SK-N-SH treated with all-trans-retinoic acid at 6 μM for 48 hours (cell line): Measurements from ENCODE around the gene IGF1R.

Source experiments
- CREB5 ChIP-seq: fragments of 250-450 bp; sonication (Bioruptor Pico); IDR thresholded peaks from 2 replicates; pipeline ENCODE4 v1.5.1; 2020; ENCODE audit warnings: low read depth, mild to moderate bottlenecking, moderate library complexity
- CSDC2 ChIP-seq: fragments of 250-450 bp; sonication (Bioruptor Pico); IDR thresholded peaks from 2 replicates; pipeline ENCODE4 v1.5.0; 2020; ENCODE audit warnings: mild to moderate bottlenecking, moderate library complexity
- ESRRG ChIP-seq: fragments of 250-450 bp; sonication (Bioruptor Pico); IDR thresholded peaks from 2 replicates; pipeline ENCODE4 v1.6.1; 2021; ENCODE audit warnings: mild to moderate bottlenecking
- SNAI2 ChIP-seq: fragments of 250-450 bp; sonication (Bioruptor Pico); IDR thresholded peaks from 2 replicates; pipeline ENCODE4 v1.5.0; 2020; ENCODE audit warnings: mild to moderate bottlenecking, moderate library complexity
- ZC3H10 ChIP-seq: fragments of 250-450 bp; sonication (Bioruptor Pico); IDR thresholded peaks from 2 replicates; pipeline ENCODE4 v1.5.1; 2021; ENCODE audit warnings: mild to moderate bottlenecking, moderate library complexity
- ZNF70 ChIP-seq: fragments of 450-650 bp; formaldehyde crosslinking; IDR thresholded peaks from 2 replicates; pipeline ENCODE4 v1.5.0; 2020; ENCODE audit warnings: mild to moderate bottlenecking, moderate library complexity
- ZNF8 ChIP-seq: fragments of 450-650 bp; formaldehyde crosslinking; IDR thresholded peaks from 2 replicates; pipeline ENCODE4 v1.5.0; 2020; ENCODE audit warnings: mild to moderate bottlenecking, moderate library complexity
- TF ChIP-seq, protein P1 (sequence below): fragments of 250-450 bp; sonication (Bioruptor Pico); IDR thresholded peaks from 2 replicates; pipeline ENCODE4 v1.5.0; 2020; ENCODE audit warnings: mild to moderate bottlenecking, moderate library complexity
- TF ChIP-seq, protein P2 (sequence below): fragments of 250-450 bp; sonication (Bioruptor Pico); IDR thresholded peaks from 2 replicates; pipeline ENCODE4 v1.8.0; 2020; ENCODE audit warnings: mild to moderate bottlenecking, moderate library complexity, borderline replicate concordance
- TF ChIP-seq, protein P3 (sequence below): fragments of 250-450 bp; sonication (Bioruptor Pico); IDR thresholded peaks from 2 replicates; pipeline ENCODE4 v1.5.1; 2021; ENCODE audit warnings: mild to moderate bottlenecking, moderate library complexity

- TF ChIP-seq, protein P1, sequence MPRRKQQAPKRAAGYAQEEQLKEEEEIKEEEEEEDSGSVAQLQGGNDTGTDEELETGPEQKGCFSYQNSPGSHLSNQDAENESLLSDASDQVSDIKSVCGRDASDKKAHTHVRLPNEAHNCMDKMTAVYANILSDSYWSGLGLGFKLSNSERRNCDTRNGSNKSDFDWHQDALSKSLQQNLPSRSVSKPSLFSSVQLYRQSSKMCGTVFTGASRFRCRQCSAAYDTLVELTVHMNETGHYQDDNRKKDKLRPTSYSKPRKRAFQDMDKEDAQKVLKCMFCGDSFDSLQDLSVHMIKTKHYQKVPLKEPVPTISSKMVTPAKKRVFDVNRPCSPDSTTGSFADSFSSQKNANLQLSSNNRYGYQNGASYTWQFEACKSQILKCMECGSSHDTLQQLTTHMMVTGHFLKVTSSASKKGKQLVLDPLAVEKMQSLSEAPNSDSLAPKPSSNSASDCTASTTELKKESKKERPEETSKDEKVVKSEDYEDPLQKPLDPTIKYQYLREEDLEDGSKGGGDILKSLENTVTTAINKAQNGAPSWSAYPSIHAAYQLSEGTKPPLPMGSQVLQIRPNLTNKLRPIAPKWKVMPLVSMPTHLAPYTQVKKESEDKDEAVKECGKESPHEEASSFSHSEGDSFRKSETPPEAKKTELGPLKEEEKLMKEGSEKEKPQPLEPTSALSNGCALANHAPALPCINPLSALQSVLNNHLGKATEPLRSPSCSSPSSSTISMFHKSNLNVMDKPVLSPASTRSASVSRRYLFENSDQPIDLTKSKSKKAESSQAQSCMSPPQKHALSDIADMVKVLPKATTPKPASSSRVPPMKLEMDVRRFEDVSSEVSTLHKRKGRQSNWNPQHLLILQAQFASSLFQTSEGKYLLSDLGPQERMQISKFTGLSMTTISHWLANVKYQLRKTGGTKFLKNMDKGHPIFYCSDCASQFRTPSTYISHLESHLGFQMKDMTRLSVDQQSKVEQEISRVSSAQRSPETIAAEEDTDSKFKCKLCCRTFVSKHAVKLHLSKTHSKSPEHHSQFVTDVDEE (CRISPR knock-in tag): no peak
- TF ChIP-seq SNAI2 (no peak), CREB5 (CRISPR knock-in tag) (no peak), ZC3H10 (CRISPR knock-in tag) (no peak), ZNF8 (CRISPR knock-in tag) (no peak), ZNF70 (CRISPR knock-in tag) (no peak), CSDC2 (CRISPR knock-in tag) (no peak), ESRRG (CRISPR knock-in tag) (no peak)
- TF ChIP-seq, protein P2, sequence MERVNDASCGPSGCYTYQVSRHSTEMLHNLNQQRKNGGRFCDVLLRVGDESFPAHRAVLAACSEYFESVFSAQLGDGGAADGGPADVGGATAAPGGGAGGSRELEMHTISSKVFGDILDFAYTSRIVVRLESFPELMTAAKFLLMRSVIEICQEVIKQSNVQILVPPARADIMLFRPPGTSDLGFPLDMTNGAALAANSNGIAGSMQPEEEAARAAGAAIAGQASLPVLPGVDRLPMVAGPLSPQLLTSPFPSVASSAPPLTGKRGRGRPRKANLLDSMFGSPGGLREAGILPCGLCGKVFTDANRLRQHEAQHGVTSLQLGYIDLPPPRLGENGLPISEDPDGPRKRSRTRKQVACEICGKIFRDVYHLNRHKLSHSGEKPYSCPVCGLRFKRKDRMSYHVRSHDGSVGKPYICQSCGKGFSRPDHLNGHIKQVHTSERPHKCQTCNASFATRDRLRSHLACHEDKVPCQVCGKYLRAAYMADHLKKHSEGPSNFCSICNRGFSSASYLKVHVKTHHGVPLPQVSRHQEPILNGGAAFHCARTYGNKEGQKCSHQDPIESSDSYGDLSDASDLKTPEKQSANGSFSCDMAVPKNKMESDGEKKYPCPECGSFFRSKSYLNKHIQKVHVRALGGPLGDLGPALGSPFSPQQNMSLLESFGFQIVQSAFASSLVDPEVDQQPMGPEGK (CRISPR knock-in tag): no peak
- TF ChIP-seq, protein P3, sequence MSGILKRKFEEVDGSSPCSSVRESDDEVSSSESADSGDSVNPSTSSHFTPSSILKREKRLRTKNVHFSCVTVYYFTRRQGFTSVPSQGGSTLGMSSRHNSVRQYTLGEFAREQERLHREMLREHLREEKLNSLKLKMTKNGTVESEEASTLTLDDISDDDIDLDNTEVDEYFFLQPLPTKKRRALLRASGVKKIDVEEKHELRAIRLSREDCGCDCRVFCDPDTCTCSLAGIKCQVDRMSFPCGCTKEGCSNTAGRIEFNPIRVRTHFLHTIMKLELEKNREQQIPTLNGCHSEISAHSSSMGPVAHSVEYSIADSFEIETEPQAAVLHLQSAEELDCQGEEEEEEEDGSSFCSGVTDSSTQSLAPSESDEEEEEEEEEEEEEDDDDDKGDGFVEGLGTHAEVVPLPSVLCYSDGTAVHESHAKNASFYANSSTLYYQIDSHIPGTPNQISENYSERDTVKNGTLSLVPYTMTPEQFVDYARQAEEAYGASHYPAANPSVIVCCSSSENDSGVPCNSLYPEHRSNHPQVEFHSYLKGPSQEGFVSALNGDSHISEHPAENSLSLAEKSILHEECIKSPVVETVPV: no peak
These were observed 294.1 kb downstream of the IGF1R start for GRCh38 chr15:98942431-98942830.
